ENCODE data around the gene GORAB. TPM values are rescaled to one million over a fixed set of nuclear protein-coding genes. Genes with fewer than 3 reads are reported as not detected.

The GORAB gene
- total and polyA plus RNA-seq, 2 of the 13 experiments (the other 11 are each of a cell fraction or from before 2014, with no cell fraction given): 6.6 to 9.2 TPM

DNA sequence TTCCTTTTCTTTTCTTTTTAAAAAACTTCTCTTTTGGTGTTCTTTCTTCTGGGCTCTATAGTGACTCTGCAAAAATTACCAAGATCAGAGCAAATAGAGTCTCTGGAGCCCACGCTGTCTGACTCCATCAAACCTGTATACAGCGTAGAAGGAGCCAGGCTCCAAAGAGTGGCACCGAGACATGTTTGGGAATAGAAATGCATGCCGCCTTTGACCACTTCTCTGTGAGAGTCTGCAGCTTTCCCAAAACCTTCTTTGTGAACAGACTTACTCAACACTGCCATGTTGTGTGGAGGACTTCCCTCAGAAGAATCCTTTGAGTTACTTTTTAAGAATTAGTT, 55.3 kb downstream of the GORAB start (continued):
- no peak for TF ChIP-seq ELK4 (CRISPR knock-in tag; IDR thresholded peaks at IDR 0.05; ENCODE audit: borderline replicate concordance)
- no peak for TF ChIP-seq ZNF563 (CRISPR knock-in tag; IDR thresholded peaks at IDR 0.05)
- TF ChIP-seq, protein P1, sequence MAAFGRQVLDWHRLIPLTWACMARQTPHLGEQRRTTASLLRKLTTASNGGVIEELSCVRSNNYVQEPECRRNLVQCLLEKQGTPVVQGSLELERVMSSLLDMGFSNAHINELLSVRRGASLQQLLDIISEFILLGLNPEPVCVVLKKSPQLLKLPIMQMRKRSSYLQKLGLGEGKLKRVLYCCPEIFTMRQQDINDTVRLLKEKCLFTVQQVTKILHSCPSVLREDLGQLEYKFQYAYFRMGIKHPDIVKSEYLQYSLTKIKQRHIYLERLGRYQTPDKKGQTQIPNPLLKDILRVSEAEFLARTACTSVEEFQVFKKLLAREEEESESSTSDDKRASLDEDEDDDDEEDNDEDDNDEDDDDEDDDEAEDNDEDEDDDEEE (CRISPR knock-in tag; IDR thresholded peaks at IDR 0.05): no peak
- TF ChIP-seq, protein P2, sequence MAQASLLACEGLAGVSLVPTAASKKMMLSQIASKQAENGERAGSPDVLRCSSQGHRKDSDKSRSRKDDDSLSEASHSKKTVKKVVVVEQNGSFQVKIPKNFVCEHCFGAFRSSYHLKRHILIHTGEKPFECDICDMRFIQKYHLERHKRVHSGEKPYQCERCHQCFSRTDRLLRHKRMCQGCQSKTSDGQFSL (CRISPR knock-in tag; IDR thresholded peaks at IDR 0.05): no peak
- TF ChIP-seq, protein P3, sequence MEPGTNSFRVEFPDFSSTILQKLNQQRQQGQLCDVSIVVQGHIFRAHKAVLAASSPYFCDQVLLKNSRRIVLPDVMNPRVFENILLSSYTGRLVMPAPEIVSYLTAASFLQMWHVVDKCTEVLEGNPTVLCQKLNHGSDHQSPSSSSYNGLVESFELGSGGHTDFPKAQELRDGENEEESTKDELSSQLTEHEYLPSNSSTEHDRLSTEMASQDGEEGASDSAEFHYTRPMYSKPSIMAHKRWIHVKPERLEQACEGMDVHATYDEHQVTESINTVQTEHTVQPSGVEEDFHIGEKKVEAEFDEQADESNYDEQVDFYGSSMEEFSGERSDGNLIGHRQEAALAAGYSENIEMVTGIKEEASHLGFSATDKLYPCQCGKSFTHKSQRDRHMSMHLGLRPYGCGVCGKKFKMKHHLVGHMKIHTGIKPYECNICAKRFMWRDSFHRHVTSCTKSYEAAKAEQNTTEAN (CRISPR knock-in tag; conservative IDR thresholded peaks at IDR 0.05): no peak
- TF ChIP-seq ZSCAN22 (CRISPR knock-in tag; IDR thresholded peaks at IDR 0.05): no peak

DNA sequence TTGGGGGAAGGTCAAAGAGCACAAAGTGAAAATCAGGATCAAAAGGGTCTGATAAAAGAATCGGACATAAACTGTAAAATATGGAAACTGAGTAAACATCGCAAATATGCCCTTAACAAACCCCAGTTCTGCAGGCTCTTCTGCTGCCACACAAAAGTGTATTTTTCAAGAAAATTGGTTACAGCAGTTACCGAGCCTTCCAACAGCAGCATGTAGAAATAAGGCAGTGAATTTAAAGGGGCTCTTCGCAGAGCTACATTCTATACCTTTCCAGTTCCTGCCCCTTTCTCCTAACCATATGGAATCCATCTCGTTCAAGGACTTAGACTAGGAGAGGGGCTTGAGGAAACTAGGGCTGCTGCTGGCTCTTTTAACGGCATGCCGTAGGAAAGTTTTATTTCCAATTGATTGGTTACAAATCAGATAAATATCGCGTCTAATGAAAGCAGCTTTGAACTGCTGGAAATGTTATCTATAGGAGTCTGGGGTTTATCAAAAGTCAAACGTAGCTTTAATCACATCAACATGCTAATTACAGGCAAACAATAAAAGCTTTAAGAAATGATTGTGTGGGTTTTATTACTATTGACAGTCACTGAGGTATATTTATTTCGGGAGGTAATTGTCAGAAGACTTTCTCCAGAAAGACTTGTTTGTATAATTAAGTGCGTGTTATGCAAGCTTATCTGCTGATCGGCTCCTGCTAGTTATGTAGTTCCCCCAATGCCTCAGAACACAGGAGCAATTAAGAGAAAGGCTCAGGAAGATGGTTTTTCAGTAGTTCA, 59.1 kb downstream of the GORAB start:
- POLR2A ChIA-PET: no interaction called here
- in situ Hi-C loops (cut with HindIII; ENCODE audit: extremely low pct_ligation_motif_present, low pct_unique_long_range_greater_than_20kb): no loop called here
- TF ChIP-seq MXI1 (IDR thresholded peaks at IDR 0.05; ENCODE audit: borderline replicate concordance, low read depth, low read length): no peak
- TF ChIP-seq HNRNPK (IDR thresholded peaks at IDR 0.05; ENCODE audit: low read depth, low read length, poor library complexity, severe bottlenecking): peak; percentile 69
- no peak overlapping the region for H3K4me2 ChIP-seq (ENCODE audit: low read depth, low read length)
- CTCF ChIA-PET (ENCODE audit: low intra/inter-chr PET ratio, low total read pairs): no interaction called here
- WGBS (ENCODE audit: low lambda C conversion rate): 11% methylated on average over 13 of the region's 13 CpGs
- H3K36me3 ChIP-seq (replicated peaks in 1 of 2; ENCODE audit: control insufficient read depth in 1 of 2, insufficient read depth in 2 of 2, low read length in 2 of 2): no peaks in the 10 kb centered on the region
- H3K9me3 ChIP-seq (ENCODE audit: low read length): no peaks in the 10 kb centered on the region
- H3K4me1 ChIP-seq (ENCODE audit: insufficient read depth, low read length): no peaks in the 10 kb centered on the region
- H3K79me2 ChIP-seq (ENCODE audit: insufficient read depth, low read length): no peaks in the 10 kb centered on the region
- FAIRE-seq: no peak
- BruUV-seq (replicated peaks): no TSS peak
- H4K20me1 ChIP-seq (ENCODE audit: insufficient read depth, low read length): no peaks in the 10 kb centered on the region
- no peak for ATAC-seq
- H3K4me3 ChIP-seq (replicated peaks in 1 of 3; ENCODE audit: insufficient read depth in 1 of 3, low read depth in 2 of 3, low read length in 3 of 3): no peak overlapping the region
- H2AFZ ChIP-seq (ENCODE audit: low read length): no peak overlapping the region
- DNase-seq (ENCODE audit: low spot score): no peak
- intact Hi-C loops (cut with micrococcal nuclease; ENCODE audit: unreplicated experiment): no loop called here
- H3K27me3 ChIP-seq (ENCODE audit: control insufficient read depth in 1 of 2, insufficient read depth in 2 of 2, low read length in 2 of 2): peaks cover 0 to 4% of the 10 kb centered on the region in 2 experiments; a peak in 2 of 5 replicates
- no peak overlapping the region for H3K27ac ChIP-seq (ENCODE audit: extremely low read length, insufficient read depth, low read length)
- no peak overlapping the region for H3K9ac ChIP-seq (ENCODE audit: insufficient read depth, low read depth, low read length)

Data from HepG2 (cell line).